ENCODE measurements around the gene SUGCT. TPM values are rescaled to one million over a fixed set of nuclear protein-coding genes. Genes with fewer than 3 reads are reported as not detected.

SUGCT gene
- total and polyA plus RNA-seq, 2 of the 13 experiments (the other 11 are each of a cell fraction or from before 2014, with no cell fraction given) = 10.1 to 22.2 TPM

- Histone ChIP-seq H3K27ac (ENCODE audit: extremely low read length, insufficient read depth, low read length) (no peak overlapping the region), H3K36me3 (replicated peaks in 1 of 2; ENCODE audit: control insufficient read depth in 1 of 2, insufficient read depth in 2 of 2, low read length in 2 of 2) (no peaks in the 10 kb centered on the region), H3K9me3 (ENCODE audit: low read length) (no peaks in the 10 kb centered on the region), H4K20me1 (ENCODE audit: insufficient read depth, low read length) (no peaks in the 10 kb centered on the region), H3K4me1 (ENCODE audit: insufficient read depth, low read length) (no peaks in the 10 kb centered on the region), H3K79me2 (ENCODE audit: insufficient read depth, low read length) (no peaks in the 10 kb centered on the region), H3K9ac (ENCODE audit: insufficient read depth, low read depth, low read length) (no peak overlapping the region), H3K4me2 (ENCODE audit: low read depth, low read length) (no peak overlapping the region), H2AFZ (ENCODE audit: low read length) (no peak overlapping the region), H3K4me3 (replicated peaks in 1 of 3; ENCODE audit: insufficient read depth in 1 of 3, low read depth in 2 of 3, low read length in 3 of 3) (no peak overlapping the region), H3K27me3 (ENCODE audit: control insufficient read depth in 1 of 2, insufficient read depth in 2 of 2, low read length in 2 of 2) (no peaks in the 10 kb centered on the region)
- TF ChIP-seq ZNF10 (CRISPR knock-in tag; IDR thresholded peaks at IDR 0.05; ENCODE audit: borderline replicate concordance, low read depth) = no peak
- no peak for TF ChIP-seq ZNF883 (CRISPR knock-in tag; IDR thresholded peaks at IDR 0.05; ENCODE audit: not compliant biosample characterization)
- TF ChIP-seq REL (CRISPR knock-in tag; conservative IDR thresholded peaks at IDR 0.05) = no peak
- no peak for TF ChIP-seq MIER2 (CRISPR knock-in tag; IDR thresholded peaks at IDR 0.05)
- BruUV-seq (replicated peaks) = no TSS peak
- FAIRE-seq (no peak), DNase-seq (ENCODE audit: low spot score) (no peak), ATAC-seq (no peak)
- CTCF ChIA-PET (ENCODE audit: low intra/inter-chr PET ratio, low total read pairs) = no interaction called here
- intact Hi-C loops (cut with micrococcal nuclease; ENCODE audit: unreplicated experiment) = no loop called here
- POLR2A ChIA-PET = no interaction called here
- 90% methylated on average over 2 of the region's 2 CpGs for WGBS (ENCODE audit: low lambda C conversion rate)
- in situ Hi-C loops (cut with HindIII; ENCODE audit: extremely low pct_ligation_motif_present, low pct_unique_long_range_greater_than_20kb) = no loop called here
Measured at GRCh38 chr7:40306025-40306424, 171.2 kb downstream of the SUGCT start.

GRCh38 chr7:40306596-40306995, 171.8 kb downstream of the SUGCT start:
- intact Hi-C loops (cut with micrococcal nuclease; ENCODE audit: unreplicated experiment) = no loop called here
- H2AFZ ChIP-seq (ENCODE audit: low read length) = no peak overlapping the region
- in situ Hi-C loops (cut with HindIII; ENCODE audit: extremely low pct_ligation_motif_present, low pct_unique_long_range_greater_than_20kb) = no loop called here
- H4K20me1 ChIP-seq (ENCODE audit: insufficient read depth, low read length) = no peaks in the 10 kb centered on the region
- no peak overlapping the region for H3K9ac ChIP-seq (ENCODE audit: insufficient read depth, low read depth, low read length)
- FAIRE-seq = no peak
- no peak overlapping the region for H3K4me2 ChIP-seq (ENCODE audit: low read depth, low read length)
- H3K9me3 ChIP-seq (ENCODE audit: low read length) = no peaks in the 10 kb centered on the region
- no peak overlapping the region for H3K4me3 ChIP-seq (replicated peaks in 1 of 3; ENCODE audit: insufficient read depth in 1 of 3, low read depth in 2 of 3, low read length in 3 of 3)
- no peak overlapping the region for H3K27ac ChIP-seq (ENCODE audit: extremely low read length, insufficient read depth, low read length)
- H3K27me3 ChIP-seq (ENCODE audit: control insufficient read depth in 1 of 2, insufficient read depth in 2 of 2, low read length in 2 of 2) = no peaks in the 10 kb centered on the region
- BruUV-seq (replicated peaks) = no TSS peak
- TF ChIP-seq MAFK (conservative IDR thresholded peaks at IDR 0.05 in 1 of 2, IDR thresholded peaks at IDR 0.05 in 1 of 2; ENCODE audit: low read length in 2 of 2) (peak; percentile 25 to 71; a peak in 3 of 4 replicates), MAFF (IDR thresholded peaks at IDR 0.05; ENCODE audit: low read depth, low read length) (peak; percentile 50; the same call in 1 of the 2 replicates), MTERF4 (CRISPR knock-in tag; IDR thresholded peaks at IDR 0.05) (no peak), NR0B2 (CRISPR knock-in tag; IDR thresholded peaks at IDR 0.05) (no peak), REL (CRISPR knock-in tag; conservative IDR thresholded peaks at IDR 0.05) (no peak), NFYB (CRISPR knock-in tag; IDR thresholded peaks at IDR 0.05) (no peak), ZC3H13 (CRISPR knock-in tag; IDR thresholded peaks at IDR 0.05) (no peak), ZNF160 (CRISPR knock-in tag; IDR thresholded peaks at IDR 0.05) (no peak)
- no peak for ATAC-seq
- no peaks in the 10 kb centered on the region for H3K79me2 ChIP-seq (ENCODE audit: insufficient read depth, low read length)
- H3K4me1 ChIP-seq (ENCODE audit: insufficient read depth, low read length) = no peaks in the 10 kb centered on the region
- POLR2A ChIA-PET = no interaction called here
- CTCF ChIA-PET (ENCODE audit: low intra/inter-chr PET ratio, low total read pairs) = no interaction called here
- DNase-seq (ENCODE audit: low spot score) = no peak
- H3K36me3 ChIP-seq (replicated peaks in 1 of 2; ENCODE audit: control insufficient read depth in 1 of 2, insufficient read depth in 2 of 2, low read length in 2 of 2) = no peaks in the 10 kb centered on the region
